Astrocyte of the hippocampus (primary cell): ENCODE measurements around the gene IL23A.
A peak's percentile ranks its signal among the peaks of the same experiment; 100 is the strongest.
"Not testable (repeated sequence)": the region's sequence is repeated elsewhere in the genome, so short reads cannot be mapped to it uniquely, and the experiment has no call there.

Experiments used
- DNase-seq: peaks from one replicate; pipeline ENCODE4 v3.0.0; 2011; ENCODE audit warnings: low read depth, low spot score

The IL23A gene

GRCh38 chr12:56326126-56326525 is 12.6 kb upstream of the IL23A start:
- no peak for DNase-seq

GRCh38 chr12:56326533-56326932 is 12.2 kb upstream of the IL23A start:
- no peak for DNase-seq

- DNase-seq, result no peak
Measured at GRCh38 chr12:56330936-56331490, 7.7 kb upstream of the IL23A start.

- no peak for DNase-seq
Measured at GRCh38 chr12:56332512-56333196, 6.0 kb upstream of the IL23A start.

- DNase-seq, result no peak
Measured at GRCh38 chr12:56333197-56333678, 5.4 kb upstream of the IL23A start.

- DNase-seq, result peak; percentile 99
Measured at GRCh38 chr12:56333679-56334489, 4.8 kb upstream of the IL23A start, which contains the start of gene PAN2. Gene PAN2, minus strand, starts transcription at chr12:56334000. Its CDS starts 906 bp downstream, at chr12:56333094.

GRCh38 chr12:56334490-56334793 is 4.2 kb upstream of the IL23A start:
- DNase-seq, result no peak

GRCh38 chr12:56335527-56335926 is 3.2 kb upstream of the IL23A start:
- DNase-seq, result not testable (repeated sequence)

GRCh38 chr12:56336361-56337167 is 2.1 kb upstream of the IL23A start:
- DNase-seq, result no peak

GRCh38 chr12:56337753-56338251 is 882 bp upstream of the IL23A start:
- DNase-seq, result no peak

- no peak for DNase-seq
Measured at GRCh38 chr12:56339158-56339422, 406 bp downstream of the IL23A start.

GRCh38 chr12:56341616-56342015 is 2.9 kb downstream of the IL23A start:
- no peak for DNase-seq

- DNase-seq, result not testable (repeated sequence)
Measured at GRCh38 chr12:56342290-56342689, 3.6 kb downstream of the IL23A start.

- no peak for DNase-seq
Measured at GRCh38 chr12:56346675-56347074, 8.0 kb downstream of the IL23A start.

- DNase-seq, result not testable (repeated sequence)
Measured at GRCh38 chr12:56347255-56347654, 8.6 kb downstream of the IL23A start.

GRCh38 chr12:56348776-56349175 is 10.1 kb downstream of the IL23A start:
- DNase-seq, result no peak

- DNase-seq, result no peak
Measured at GRCh38 chr12:56350662-56351061, 12.0 kb downstream of the IL23A start.

GRCh38 chr12:56351325-56351724 is 12.6 kb downstream of the IL23A start:
- DNase-seq, result no peak

GRCh38 chr12:56358836-56359532 is 20.3 kb downstream of the IL23A start:
- DNase-seq, result peak; percentile 85

- peak; percentile 100 for DNase-seq
Measured at GRCh38 chr12:56359851-56360767, 21.4 kb downstream of the IL23A start, which contains the start of gene STAT2. Gene STAT2, minus strand, starts transcription at chr12:56360107. Its CDS starts 3,536 bp downstream, at chr12:56356571.
